Esophagus muscularis mucosa (tissue), 3 donors: ENCODE measurements around the gene OR51V1.

Experiments
- CTCF ChIP-seq, 3 experiments: fragments of 200-600 bp in 2 of 3; fragments of 450-650 bp in 1 of 3; sonication (generic) in 2 of 3; IDR thresholded peaks; one replicate each; pipeline ENCODE4 v1.5.1; 2017 to 2019; ENCODE audit warnings: antibody characterized with exemption in 3 of 3, mild to moderate bottlenecking in 2 of 3, moderate library complexity in 1 of 3
- POLR2A ChIP-seq: fragments of 450-650 bp; IDR thresholded peaks from one replicate; pipeline ENCODE4 v1.6.1; 2017; ENCODE audit warnings: antibody characterized with exemption, moderate library complexity, mild to moderate bottlenecking, low read depth

GRCh38 chr11:5227681-5228080, 27.2 kb upstream of the OR51V1 start:
- TF ChIP-seq CTCF (IDR thresholded peaks at IDR 0.05) (no peak), POLR2A (no peak)
